Type B pancreatic cell (in vitro differentiated cells): Measurements from ENCODE around the gene SH2D5. TPM values are rescaled to one million over a fixed set of nuclear protein-coding genes. Genes with fewer than 3 reads are reported as not detected.

Experiments used
- DNase-seq: peaks from one replicate; pipeline ENCODE4 v3.0.0; 2021; ENCODE audit warnings: mixed read lengths; ENCODE audit not compliant: unreplicated experiment; ENCODE audit errors: extremely low spot score
- H3K27ac Mint-ChIP-seq: 2 replicates; pipeline ENCODE4 v1.8.0; 2021; ENCODE audit warnings: mild to moderate bottlenecking, mixed read lengths
- H3K27me3 Mint-ChIP-seq: 2 replicates; pipeline ENCODE4 v1.8.0; 2021; ENCODE audit warnings: mixed read lengths
- H3K36me3 Mint-ChIP-seq: 2 replicates; pipeline ENCODE4 v1.8.0; 2021; ENCODE audit warnings: mixed read lengths
- H3K4me1 Mint-ChIP-seq: one replicate; pipeline ENCODE4 v1.8.0; 2021; ENCODE audit warnings: mixed read lengths; ENCODE audit not compliant: unreplicated experiment
- H3K4me3 Mint-ChIP-seq: 2 replicates; pipeline ENCODE4 v1.8.0; 2021; ENCODE audit warnings: mild to moderate bottlenecking, mixed read lengths
- H3K9me3 Mint-ChIP-seq: 2 replicates; pipeline ENCODE4 v1.8.0; 2021; ENCODE audit warnings: mixed read lengths
- CTCF ChIP-seq: fragments of 200-600 bp; sonication (generic); conservative IDR thresholded peaks from 2 replicates; pipeline ENCODE4 v1.5.0; 2021; ENCODE audit warnings: antibody characterized with exemption, mild to moderate bottlenecking
- total RNA-seq: library from RNA; stranded (reverse); gene quantifications from 2 replicates; pipeline ENCODE4 v1.2.1, GENCODE V29; 2021; ENCODE audit warnings: low replicate concordance

Gene SH2D5
- total RNA-seq, 1 donor from 2014 or later, result 1.4 TPM

- DNase-seq, result no peak
- peaks cover 4% of the 10 kb centered on the region for H3K9me3 Mint-ChIP-seq
These were observed 34.1 kb downstream of the SH2D5 start for GRCh38 chr1:20698195-20698910.

GRCh38 chr1:20697563-20697962 is 34.9 kb downstream of the SH2D5 start:
- Mint-ChIP-seq H3K9me3 (peaks cover 4% of the 10 kb centered on the region), H3K4me3 (peak overlapping the region; percentile 91), H3K4me1 (peaks cover 8% of the 10 kb centered on the region), H3K27me3 (no peaks in the 10 kb centered on the region), H3K27ac (no peak overlapping the region), H3K36me3 (no peaks in the 10 kb centered on the region)
- no peak for DNase-seq
- no peak for TF ChIP-seq CTCF

More at GRCh38 chr1:20698195-20698910, 34.1 kb downstream of the SH2D5 start:
- TF ChIP-seq CTCF, result no peak
- Mint-ChIP-seq H3K27ac (peak overlapping the region; percentile 26), H3K4me1 (peaks cover 8% of the 10 kb centered on the region), H3K4me3 (peak overlapping the region; percentile 28), H3K36me3 (no peaks in the 10 kb centered on the region), H3K27me3 (no peaks in the 10 kb centered on the region)

- no peaks in the 10 kb centered on the region for H3K36me3 Mint-ChIP-seq
- DNase-seq, result peak; percentile 90
- no peaks in the 10 kb centered on the region for H3K27me3 Mint-ChIP-seq
- peaks cover 4% of the 10 kb centered on the region for H3K9me3 Mint-ChIP-seq
- H3K4me1 Mint-ChIP-seq, result peaks cover 8% of the 10 kb centered on the region
- peak; percentile 98 for TF ChIP-seq CTCF
- peak overlapping the region; percentile 91 for H3K4me3 Mint-ChIP-seq
- peak overlapping the region; percentile 55 for H3K27ac Mint-ChIP-seq
These were observed 35.8 kb downstream of the SH2D5 start for GRCh38 chr1:20696397-20697333.

GRCh38 chr1:20695515-20695914 is 37.0 kb downstream of the SH2D5 start:
- Mint-ChIP-seq H3K27me3 (no peaks in the 10 kb centered on the region), H3K27ac (no peak overlapping the region), H3K36me3 (no peaks in the 10 kb centered on the region), H3K9me3 (peaks cover 4% of the 10 kb centered on the region), H3K4me1 (peaks cover 8% of the 10 kb centered on the region), H3K4me3 (no peak overlapping the region)
- TF ChIP-seq CTCF, result no peak
- DNase-seq, result no peak

GRCh38 chr1:20693623-20694022 is 38.9 kb downstream of the SH2D5 start:
- H3K9me3 Mint-ChIP-seq, result no peaks in the 10 kb centered on the region
- H3K27ac Mint-ChIP-seq, result no peak overlapping the region
- no peak for TF ChIP-seq CTCF
- no peak overlapping the region for H3K4me3 Mint-ChIP-seq
- no peaks in the 10 kb centered on the region for H3K27me3 Mint-ChIP-seq
- no peak for DNase-seq
- no peaks in the 10 kb centered on the region for H3K36me3 Mint-ChIP-seq
- peaks cover 4% of the 10 kb centered on the region for H3K4me1 Mint-ChIP-seq
